DND-41 (cell line): ENCODE data around the gene STAU1.

Experiments used
- EZH2 ChIP-seq: IDR thresholded peaks from 3 replicates; pipeline ENCODE4 v1.6.1; 2012; ENCODE audit warnings: borderline replicate concordance, low read depth, mild to moderate bottlenecking, moderate library complexity, low read length, inconsistent platforms; ENCODE audit not compliant: severe bottlenecking
- TF ChIP-seq, protein P1 (sequence below): IDR thresholded peaks from 2 replicates; pipeline ENCODE4 v1.5.1; 2012; ENCODE audit warnings: borderline replicate concordance, low read length, moderate library complexity, mild to moderate bottlenecking; ENCODE audit not compliant: poor library complexity, severe bottlenecking; ENCODE audit errors: extremely low read depth

DNA sequence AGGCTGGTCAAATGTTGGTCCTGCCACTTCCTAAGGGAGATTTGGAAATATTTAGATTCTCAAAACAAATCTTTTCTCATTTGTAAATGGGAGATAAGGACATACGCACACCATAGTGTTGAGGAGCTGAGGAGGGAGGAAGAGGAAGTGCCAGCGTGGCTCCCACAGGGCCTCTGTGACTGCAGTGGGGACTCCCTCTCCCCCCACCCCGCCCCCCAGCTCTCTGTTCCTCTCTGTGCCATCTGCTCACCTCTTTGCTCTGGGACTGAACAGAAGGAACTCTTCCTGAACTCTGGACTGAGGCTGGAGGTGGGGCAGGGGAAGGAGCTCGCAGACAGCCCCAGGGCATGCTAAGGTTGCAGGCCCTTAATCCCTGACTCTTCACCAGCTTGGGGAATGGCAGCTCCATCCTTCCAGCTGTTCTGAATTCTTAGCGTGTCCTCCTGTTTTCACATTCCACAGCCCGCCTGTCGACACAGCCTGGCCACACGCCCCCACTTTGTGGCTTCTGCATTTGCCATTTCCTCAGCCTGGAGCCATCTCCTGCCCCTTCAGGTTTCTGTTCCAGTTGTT, 42.5 kb upstream of the STAU1 start:
- TF ChIP-seq EZH2 = no peak
- TF ChIP-seq, protein P1, sequence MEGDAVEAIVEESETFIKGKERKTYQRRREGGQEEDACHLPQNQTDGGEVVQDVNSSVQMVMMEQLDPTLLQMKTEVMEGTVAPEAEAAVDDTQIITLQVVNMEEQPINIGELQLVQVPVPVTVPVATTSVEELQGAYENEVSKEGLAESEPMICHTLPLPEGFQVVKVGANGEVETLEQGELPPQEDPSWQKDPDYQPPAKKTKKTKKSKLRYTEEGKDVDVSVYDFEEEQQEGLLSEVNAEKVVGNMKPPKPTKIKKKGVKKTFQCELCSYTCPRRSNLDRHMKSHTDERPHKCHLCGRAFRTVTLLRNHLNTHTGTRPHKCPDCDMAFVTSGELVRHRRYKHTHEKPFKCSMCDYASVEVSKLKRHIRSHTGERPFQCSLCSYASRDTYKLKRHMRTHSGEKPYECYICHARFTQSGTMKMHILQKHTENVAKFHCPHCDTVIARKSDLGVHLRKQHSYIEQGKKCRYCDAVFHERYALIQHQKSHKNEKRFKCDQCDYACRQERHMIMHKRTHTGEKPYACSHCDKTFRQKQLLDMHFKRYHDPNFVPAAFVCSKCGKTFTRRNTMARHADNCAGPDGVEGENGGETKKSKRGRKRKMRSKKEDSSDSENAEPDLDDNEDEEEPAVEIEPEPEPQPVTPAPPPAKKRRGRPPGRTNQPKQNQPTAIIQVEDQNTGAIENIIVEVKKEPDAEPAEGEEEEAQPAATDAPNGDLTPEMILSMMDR = no peak
